Tibial nerve (tissue), 4 donors: Measurements from ENCODE around the gene BTG1. TPM values are rescaled to one million over a fixed set of nuclear protein-coding genes. Genes with fewer than 3 reads are reported as not detected.

Source experiments
- DNase-seq, 2 donors: peaks; one replicate each; pipeline ENCODE4 v3.0.0-alpha.2; 2019; ENCODE audit warnings: low spot score in 2 of 2
- H3K27ac ChIP-seq, 4 donors: fragments of 200-600 bp; sonication (generic) in 3 of 4; one replicate each; pipeline ENCODE4 v1.5.1; 2017 to 2019; ENCODE audit warnings: mild to moderate bottlenecking in 1 of 4
- H3K27me3 ChIP-seq, 2 donors: fragments of 200-600 bp; sonication (generic) in 1 of 2; one replicate each; pipeline versions ENCODE4 v1.5.1 to v1.6.0; 2017 to 2019
- H3K36me3 ChIP-seq, 3 donors: fragments of 200-600 bp; sonication (generic); one replicate each; pipeline ENCODE4 v1.5.1; 2018 to 2019
- H3K4me1 ChIP-seq, 4 donors: fragments of 200-600 bp; sonication (generic) in 3 of 4; one replicate each; pipeline ENCODE4 v1.5.1; 2017 to 2019
- H3K4me3 ChIP-seq, 4 donors: fragments of 200-600 bp; sonication (generic) in 3 of 4; one replicate each; pipeline ENCODE4 v1.5.1; 2017 to 2019; ENCODE audit warnings: mild to moderate bottlenecking in 1 of 4, moderate library complexity in 1 of 4
- H3K9me3 ChIP-seq, 4 donors: fragments of 200-600 bp; sonication (generic) in 3 of 4; one replicate each; pipeline ENCODE4 v1.5.1; 2017 to 2019
- EP300 ChIP-seq, 2 donors: sonication (generic); formaldehyde crosslinking; IDR thresholded peaks; one replicate each; pipeline ENCODE4 v1.6.1; 2017; ENCODE audit warnings: antibody characterized with exemption in 2 of 2, mild to moderate bottlenecking in 1 of 2
- POLR2A ChIP-seq, 2 donors: fragments of 450-650 bp; IDR thresholded peaks; one replicate each; pipeline ENCODE4 v1.6.1; 2017; ENCODE audit warnings: antibody characterized with exemption in 2 of 2, mild to moderate bottlenecking in 2 of 2, moderate library complexity in 2 of 2
- WGBS, 2 donors: methylation state at CpG; one replicate each; pipeline ENCODE4 v1.1.5; 2018; 5-methylcytosine and 5-hydroxymethylcytosine counted together
- total RNA-seq, 4 donors: library from RNA; depleted of rRNA; stranded (reverse); fragments of >200 nt; gene quantifications; one replicate each; pipeline ENCODE4 v1.1.0, GENCODE V29; 2016
- TF ChIP-seq, protein P1 (sequence below), 5 experiments: fragments of 200-600 bp in 3 of 5; fragments of 450-650 bp in 2 of 5; sonication (generic) in 3 of 5; IDR thresholded peaks; one replicate each; pipeline ENCODE4 v1.5.1; 2016 to 2019; ENCODE audit warnings: antibody characterized with exemption in 5 of 5, mild to moderate bottlenecking in 3 of 5, moderate library complexity in 2 of 5

BTG1 gene
- total RNA-seq, 4 donors from 2014 or later = 40.0 to 54.0 (median 47.8) TPM

DNA sequence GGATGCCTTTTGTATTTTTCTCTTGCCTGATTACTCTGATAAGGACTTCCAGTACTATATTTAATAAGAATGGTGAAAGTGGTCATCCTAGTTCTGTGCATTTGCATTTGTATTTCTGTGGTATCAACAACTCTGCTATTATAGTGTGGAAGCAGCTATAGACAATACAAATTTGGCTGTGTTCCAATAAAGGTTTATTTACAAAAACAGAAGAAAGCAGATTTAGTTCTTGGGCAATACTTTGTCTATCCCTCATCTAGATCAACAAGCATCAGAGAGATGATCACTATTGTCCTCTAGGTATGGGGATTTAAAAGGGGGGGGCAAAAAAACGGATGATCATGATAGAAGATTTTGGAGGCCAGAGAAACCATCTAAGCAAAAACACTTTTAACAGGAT is 19.1 kb upstream of the BTG1 start:
- no peak for DNase-seq
- TF ChIP-seq, protein P1, sequence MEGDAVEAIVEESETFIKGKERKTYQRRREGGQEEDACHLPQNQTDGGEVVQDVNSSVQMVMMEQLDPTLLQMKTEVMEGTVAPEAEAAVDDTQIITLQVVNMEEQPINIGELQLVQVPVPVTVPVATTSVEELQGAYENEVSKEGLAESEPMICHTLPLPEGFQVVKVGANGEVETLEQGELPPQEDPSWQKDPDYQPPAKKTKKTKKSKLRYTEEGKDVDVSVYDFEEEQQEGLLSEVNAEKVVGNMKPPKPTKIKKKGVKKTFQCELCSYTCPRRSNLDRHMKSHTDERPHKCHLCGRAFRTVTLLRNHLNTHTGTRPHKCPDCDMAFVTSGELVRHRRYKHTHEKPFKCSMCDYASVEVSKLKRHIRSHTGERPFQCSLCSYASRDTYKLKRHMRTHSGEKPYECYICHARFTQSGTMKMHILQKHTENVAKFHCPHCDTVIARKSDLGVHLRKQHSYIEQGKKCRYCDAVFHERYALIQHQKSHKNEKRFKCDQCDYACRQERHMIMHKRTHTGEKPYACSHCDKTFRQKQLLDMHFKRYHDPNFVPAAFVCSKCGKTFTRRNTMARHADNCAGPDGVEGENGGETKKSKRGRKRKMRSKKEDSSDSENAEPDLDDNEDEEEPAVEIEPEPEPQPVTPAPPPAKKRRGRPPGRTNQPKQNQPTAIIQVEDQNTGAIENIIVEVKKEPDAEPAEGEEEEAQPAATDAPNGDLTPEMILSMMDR (IDR thresholded peaks at IDR 0.05) = no peak
- TF ChIP-seq EP300 (IDR thresholded peaks at IDR 0.05) = no peak
- TF ChIP-seq POLR2A (IDR thresholded peaks at IDR 0.05) = no peak
- 64 to 74% methylated on average over 1 of the region's 1 CpG for WGBS, 2 donors

DNA sequence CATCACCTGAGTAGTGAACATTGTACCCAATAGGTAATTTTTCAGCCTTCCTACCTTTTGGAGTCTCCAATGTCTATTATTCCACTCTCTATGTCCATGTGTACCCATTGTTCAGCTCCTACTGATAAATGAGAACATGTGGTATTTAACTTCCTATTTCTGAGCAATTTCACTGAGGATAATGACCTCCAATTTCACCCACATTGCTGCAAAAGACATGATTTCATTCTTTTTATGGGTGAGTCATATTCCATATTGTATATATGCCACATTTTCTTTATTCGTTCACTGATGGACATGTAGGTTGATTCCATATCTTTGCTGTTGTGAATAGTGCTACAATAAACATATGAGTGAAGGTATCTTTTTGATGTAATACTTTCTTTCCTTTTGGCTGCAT is 16.4 kb upstream of the BTG1 start:
- WGBS, 2 donors = 80 to 88% methylated on average over 1 of the region's 1 CpG
- H3K27ac ChIP-seq = no peak overlapping the region
- TF ChIP-seq EP300 (IDR thresholded peaks at IDR 0.05) = no peak
- no peak for TF ChIP-seq POLR2A (IDR thresholded peaks at IDR 0.05)
- TF ChIP-seq, protein P1 (IDR thresholded peaks at IDR 0.05) = no peak
- no peak for DNase-seq
- no peak overlapping the region for H3K4me3 ChIP-seq
- no peaks in the 10 kb centered on the region for H3K9me3 ChIP-seq
- H3K27me3 ChIP-seq = no peaks in the 10 kb centered on the region
- H3K36me3 ChIP-seq = no peaks in the 10 kb centered on the region
- peaks cover 0 to 7% (median 3%) of the 10 kb centered on the region in 4 donors for H3K4me1 ChIP-seq

More for the DNA sequence above, 19.1 kb upstream of the BTG1 start:
- no peaks in the 10 kb centered on the region for H3K4me1 ChIP-seq
- no peaks in the 10 kb centered on the region for H3K9me3 ChIP-seq
- H3K4me3 ChIP-seq = no peak overlapping the region
- H3K36me3 ChIP-seq = no peaks in the 10 kb centered on the region
- H3K27me3 ChIP-seq = no peaks in the 10 kb centered on the region
- H3K27ac ChIP-seq = no peak overlapping the region

DNA sequence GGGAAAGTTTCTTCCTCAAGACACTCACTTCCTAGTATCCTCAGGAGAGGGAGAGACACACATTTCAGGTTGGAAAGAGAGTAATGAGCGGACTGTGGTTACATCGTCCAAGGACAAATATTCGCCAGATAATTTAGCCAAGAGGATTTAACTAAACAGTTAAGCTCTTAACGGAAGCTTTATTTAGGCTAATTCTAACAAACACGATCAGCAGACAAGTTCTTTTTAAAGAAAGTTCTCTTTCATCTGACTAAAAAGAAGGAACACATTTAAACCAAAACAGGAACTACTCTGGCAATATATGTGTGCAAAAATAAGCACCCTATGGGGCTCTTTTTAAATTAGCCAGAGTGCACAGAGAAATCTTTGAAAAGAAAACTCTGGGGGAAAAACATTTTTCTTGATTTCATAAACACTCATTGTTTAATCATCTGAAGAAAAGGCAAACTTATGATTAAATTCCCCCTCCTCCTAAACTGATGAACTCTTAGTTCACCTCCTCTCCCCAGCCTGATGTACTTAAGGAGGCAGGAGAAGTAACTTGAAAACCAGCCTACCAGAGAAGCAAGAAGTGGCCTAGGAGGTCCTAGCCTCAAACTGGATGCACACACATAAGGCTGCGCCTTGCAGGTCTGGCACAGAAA is 13.3 kb upstream of the BTG1 start:
- no peaks in the 10 kb centered on the region for H3K9me3 ChIP-seq
- WGBS, 2 donors = 28 to 37% methylated on average over 6 of the region's 6 CpGs
- H3K4me1 ChIP-seq = peaks cover 0 to 7% (median 3%) of the 10 kb centered on the region in 4 donors
- no peak overlapping the region for H3K4me3 ChIP-seq
- DNase-seq = no peak
- TF ChIP-seq, protein P1 (IDR thresholded peaks at IDR 0.05) = no peak
- TF ChIP-seq POLR2A (IDR thresholded peaks at IDR 0.05) (no peak), EP300 (IDR thresholded peaks at IDR 0.05) (peak in 1 of 2 donors; percentile 7)
- H3K27ac ChIP-seq = peak overlapping the region in 3 of 4 donors; percentile 29 to 60 (median 52)
- H3K36me3 ChIP-seq = no peaks in the 10 kb centered on the region
- no peaks in the 10 kb centered on the region for H3K27me3 ChIP-seq

DNA sequence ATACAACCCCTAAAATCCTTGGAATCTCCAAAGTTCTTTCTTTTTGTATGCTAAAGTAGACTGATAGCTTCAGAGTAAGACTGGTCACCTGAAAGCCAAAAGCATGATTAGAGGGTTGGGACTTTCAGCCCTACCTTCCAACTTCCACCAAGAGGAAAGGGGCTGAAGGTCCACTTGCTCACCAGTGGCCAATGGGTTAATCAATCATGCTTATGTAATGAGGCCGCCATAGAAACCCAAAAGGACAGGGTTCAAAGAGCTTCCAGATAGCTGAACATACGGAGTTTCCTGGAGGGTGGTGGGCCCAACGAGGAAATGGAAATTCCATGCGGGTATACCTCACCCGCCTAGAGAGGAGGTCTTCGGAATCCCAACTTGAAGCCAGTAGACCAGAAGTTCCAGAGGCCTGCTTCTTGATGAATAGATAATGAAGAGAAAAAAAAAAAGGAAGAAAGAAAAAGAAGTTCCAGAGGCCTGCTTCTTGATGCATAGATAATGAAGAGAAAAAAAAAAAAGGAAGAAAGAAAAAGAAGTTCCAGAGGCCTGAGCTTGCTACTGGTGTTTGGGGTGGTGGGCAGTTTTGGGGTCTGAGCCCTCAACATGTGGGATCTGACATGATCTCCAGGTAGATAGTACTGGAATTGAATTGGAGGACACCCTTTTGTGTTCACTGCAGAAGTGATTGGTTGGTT is 11.2 kb upstream of the BTG1 start:
- Histone ChIP-seq H3K4me1 (peaks cover 0 to 7% (median 3%) of the 10 kb centered on the region in 4 donors), H3K4me3 (no peak overlapping the region), H3K27me3 (no peaks in the 10 kb centered on the region), H3K27ac (peak overlapping the region in 1 of 4 donors; percentile 0), H3K36me3 (no peaks in the 10 kb centered on the region), H3K9me3 (no peaks in the 10 kb centered on the region)
- DNase-seq = no peak
- TF ChIP-seq, protein P1 (IDR thresholded peaks at IDR 0.05) = no peak
- TF ChIP-seq EP300 (IDR thresholded peaks at IDR 0.05) = no peak
- TF ChIP-seq POLR2A (IDR thresholded peaks at IDR 0.05) = no peak
- 92 to 97% methylated on average over 6 of the region's 6 CpGs for WGBS, 2 donors

DNA sequence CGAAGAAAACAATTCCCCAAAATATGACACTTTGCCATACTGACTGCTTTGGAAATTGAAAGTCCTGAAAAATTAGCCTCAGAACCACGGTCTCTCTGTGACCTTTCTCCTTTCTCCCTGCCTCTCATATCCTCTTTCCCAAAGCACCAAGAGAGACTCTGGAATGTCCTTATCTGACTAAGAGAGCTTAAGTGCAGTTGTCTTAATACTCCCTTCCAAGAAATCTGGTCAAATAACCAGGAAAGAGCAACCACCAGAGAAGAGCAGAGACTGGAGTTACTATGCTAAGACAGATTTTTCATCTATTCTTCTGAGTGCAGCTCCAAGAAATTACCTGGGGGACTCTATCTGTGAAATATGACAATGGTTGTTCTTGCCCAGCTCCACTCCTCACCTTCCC is 10.5 kb upstream of the BTG1 start:
- no peak for DNase-seq
- Histone ChIP-seq H3K27ac (peak overlapping the region in 1 of 4 donors; percentile 0), H3K4me3 (no peak overlapping the region), H3K9me3 (no peaks in the 10 kb centered on the region), H3K4me1 (peaks cover 0 to 7% (median 3%) of the 10 kb centered on the region in 4 donors), H3K27me3 (no peaks in the 10 kb centered on the region), H3K36me3 (no peaks in the 10 kb centered on the region)
- TF ChIP-seq POLR2A (IDR thresholded peaks at IDR 0.05) (no peak), EP300 (IDR thresholded peaks at IDR 0.05) (no peak)
- TF ChIP-seq, protein P1 (IDR thresholded peaks at IDR 0.05) = no peak
- WGBS, 2 donors = 64 to 80% methylated on average over 2 of the region's 2 CpGs
